Stimulated activated CD4-positive, alpha-beta T cell treated with anti-CD3 and anti-CD28 coated beads, Interleukin-15, amount 100 ng/mL, for 48 hours (primary cell): ENCODE data around the gene PXDC1.
A peak's percentile ranks its signal among the peaks of the same experiment; 100 is the strongest.
"Not testable (repeated sequence)": the region's sequence is repeated elsewhere in the genome, so short reads cannot be mapped to it uniquely, and the experiment has no call there.

ENCODE experiments used
- DNase-seq, 2 donors: peaks; one replicate each; pipeline ENCODE4 v3.0.0-alpha.2; 2020; ENCODE audit warnings: low read depth in 2 of 2

Gene PXDC1

DNA sequence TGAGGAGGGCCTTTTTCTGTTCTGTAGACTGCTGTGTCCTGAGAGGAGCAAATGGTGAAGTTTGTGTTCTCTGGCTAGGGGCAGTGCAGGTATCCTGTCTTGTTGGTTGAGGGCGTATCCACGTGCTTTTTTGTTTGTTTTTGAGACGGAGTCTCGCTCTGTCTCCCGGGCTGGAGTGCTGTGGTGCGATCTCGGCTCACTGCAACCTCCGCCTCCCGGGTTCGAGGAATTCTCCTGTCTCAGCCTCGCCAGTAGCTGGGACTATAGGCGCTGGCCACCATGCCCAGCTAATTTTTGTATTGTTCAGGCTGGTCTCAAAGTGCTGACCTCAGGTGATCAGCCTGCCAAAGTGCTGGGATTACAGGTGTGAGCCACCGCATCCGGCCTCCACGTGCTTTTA is 10.8 kb upstream of the PXDC1 start:
- no peak for DNase-seq

DNA sequence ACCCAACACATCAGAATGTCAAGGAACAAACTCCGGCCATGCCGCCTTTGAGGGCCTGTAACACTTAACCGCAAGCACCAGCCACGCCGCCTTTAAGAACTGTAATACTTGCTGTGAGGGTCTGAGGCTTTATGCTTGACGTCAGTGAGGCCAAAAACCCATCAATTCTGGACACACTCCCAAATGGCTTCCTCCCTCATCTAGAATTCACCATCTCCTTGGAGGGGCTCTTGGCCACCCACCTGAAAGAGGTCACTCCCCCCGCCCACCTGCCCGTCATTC is 10.4 kb upstream of the PXDC1 start:
- no peak for DNase-seq

DNA sequence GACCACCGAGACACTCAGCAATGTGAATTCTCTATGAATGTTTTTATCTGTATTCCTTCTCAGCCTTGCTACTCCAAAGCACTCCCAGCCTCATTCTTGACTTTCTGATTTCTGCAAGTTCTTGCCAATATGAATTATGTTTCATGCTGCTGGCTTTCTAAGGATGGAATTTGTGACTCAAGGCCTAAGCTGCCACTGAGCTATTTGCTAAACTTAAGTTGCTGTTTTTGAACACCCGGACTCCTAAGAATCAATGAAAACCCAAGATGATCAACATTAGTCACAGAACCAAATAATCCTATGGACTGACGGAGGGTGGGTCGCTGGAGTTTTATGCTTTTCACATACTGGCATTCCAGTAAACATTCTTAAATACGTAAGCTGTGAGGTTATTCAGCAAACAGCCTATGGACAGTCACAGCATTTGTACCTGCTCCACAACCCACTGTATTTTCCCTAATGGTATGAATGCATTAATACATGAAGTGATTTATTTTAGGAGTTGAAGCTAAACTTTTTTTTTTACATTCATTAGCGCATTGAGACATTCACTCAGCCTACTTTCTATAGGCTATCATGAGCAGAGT is 8.2 kb upstream of the PXDC1 start:
- DNase-seq: no peak

DNA sequence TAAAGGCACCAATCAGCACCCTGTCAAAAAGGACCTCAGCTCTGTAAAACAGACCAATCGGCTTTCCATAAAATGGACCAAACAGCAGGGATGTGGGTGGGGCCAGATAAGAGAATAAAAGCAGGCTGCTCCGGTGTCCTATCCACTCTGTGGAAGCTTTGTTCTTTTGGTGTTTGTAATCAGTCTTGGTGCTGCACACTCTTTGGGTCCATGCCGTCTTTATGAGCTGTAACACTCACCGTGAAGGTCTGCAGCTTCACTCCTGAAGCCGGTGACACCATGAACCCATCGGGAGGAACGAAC is 7.3 kb upstream of the PXDC1 start:
- DNase-seq: no peak

GRCh38 chr6:3757998-3758841 is 6.7 kb upstream of the PXDC1 start:
- DNase-seq: not testable (repeated sequence)

GRCh38 chr6:3757241-3757641 is 5.7 kb upstream of the PXDC1 start:
- no peak for DNase-seq

GRCh38 chr6:3756546-3756945 is 5.0 kb upstream of the PXDC1 start:
- no peak for DNase-seq

DNA sequence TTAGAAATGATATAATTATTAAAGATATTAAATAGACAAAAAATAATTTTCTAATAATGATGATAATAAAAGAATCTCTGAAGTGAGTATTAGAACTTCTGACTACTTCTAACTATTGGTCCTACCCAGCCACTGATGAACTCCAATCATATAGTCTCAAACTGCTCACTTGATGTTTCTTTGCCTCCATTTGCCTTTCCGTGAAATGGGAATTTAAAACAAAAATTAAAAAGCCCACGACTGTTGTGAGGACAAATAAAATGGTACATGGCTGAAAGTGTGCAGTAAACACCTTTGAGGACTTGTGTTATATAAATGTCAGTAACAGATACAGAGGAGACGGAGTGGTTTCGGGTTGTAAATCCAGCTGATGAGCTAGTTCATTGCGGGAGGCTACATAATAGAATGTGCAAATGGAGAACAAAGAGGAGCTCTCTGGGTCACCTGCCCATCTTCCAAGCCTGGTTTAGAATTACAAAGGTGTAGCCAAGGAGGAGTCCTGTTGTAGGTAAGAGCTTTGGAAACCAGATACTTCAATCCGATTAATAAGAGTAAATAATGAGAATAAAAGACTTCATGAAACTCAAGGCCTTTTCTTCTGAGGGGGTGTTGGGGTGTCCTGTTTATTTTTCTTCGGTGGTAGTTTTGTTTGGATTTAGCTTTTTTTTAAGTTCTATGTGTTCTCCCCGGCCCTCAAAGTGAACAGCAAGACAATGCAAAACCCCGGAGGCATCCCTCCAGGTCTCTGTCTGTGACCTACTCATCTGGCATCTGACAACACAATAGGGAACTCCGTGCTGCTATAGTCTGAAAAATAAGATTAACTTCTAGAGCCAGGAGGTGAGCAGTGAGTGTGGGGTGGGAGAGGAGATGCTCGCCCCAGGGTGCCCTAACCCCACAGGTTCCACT is 4.4 kb upstream of the PXDC1 start:
- DNase-seq: no peak

DNA sequence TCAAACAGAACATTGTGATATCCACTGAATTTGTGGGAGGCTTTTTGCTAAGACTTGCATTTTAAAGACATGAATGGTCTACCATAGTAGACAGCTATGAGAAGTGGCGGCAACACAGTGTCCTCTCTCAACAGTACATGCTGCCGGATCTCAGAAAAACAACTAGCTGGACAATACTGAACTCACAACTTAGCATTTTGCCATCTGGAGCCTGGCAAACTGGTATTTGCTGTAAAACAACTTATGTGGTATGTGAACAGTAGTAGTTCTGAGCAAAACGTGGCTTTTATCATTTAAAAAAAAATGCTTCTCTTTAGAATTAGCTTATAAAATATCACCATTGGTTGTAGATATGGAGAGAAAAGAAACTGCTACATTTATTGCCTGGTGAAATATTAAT is 3.3 kb upstream of the PXDC1 start:
- no peak for DNase-seq

DNA sequence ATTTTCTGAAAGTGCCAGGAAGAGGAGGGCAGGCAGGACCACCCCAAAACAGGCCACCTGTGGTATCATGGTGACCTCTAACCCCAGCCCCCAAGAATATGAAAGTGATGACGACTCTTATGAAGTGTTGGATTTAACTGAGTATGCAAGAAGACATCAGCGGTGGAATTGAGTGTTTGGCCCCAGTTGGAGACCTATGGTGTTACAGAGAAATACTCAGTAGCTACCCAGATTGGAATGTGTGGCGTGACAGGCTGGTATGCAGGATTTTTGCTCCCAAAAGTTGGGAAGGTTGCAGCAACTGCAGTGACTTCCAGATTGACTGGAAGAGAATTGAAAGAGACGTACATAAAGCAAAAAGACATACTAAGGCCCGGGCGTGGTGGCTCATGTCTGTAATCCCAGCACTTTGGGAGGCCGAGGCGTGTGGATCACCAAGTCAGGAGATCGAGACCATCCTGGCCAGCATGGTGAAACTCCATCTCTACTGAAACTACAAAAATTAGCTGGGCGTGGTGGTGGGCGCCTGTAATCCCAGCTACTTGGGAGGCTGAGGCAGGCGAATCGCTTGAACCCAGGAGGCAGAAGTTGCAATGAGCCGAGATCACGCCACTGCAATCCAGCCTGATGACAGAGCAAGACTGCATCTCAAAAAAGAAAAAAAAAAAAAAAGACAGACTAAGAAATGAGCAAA is 2.7 kb upstream of the PXDC1 start:
- DNase-seq: not testable (repeated sequence)

GRCh38 chr6:3753228-3753835 is 1.8 kb upstream of the PXDC1 start:
- DNase-seq: no peak

GRCh38 chr6:3752531-3753227 is 1.2 kb upstream of the PXDC1 start:
- DNase-seq: no peak

DNA sequence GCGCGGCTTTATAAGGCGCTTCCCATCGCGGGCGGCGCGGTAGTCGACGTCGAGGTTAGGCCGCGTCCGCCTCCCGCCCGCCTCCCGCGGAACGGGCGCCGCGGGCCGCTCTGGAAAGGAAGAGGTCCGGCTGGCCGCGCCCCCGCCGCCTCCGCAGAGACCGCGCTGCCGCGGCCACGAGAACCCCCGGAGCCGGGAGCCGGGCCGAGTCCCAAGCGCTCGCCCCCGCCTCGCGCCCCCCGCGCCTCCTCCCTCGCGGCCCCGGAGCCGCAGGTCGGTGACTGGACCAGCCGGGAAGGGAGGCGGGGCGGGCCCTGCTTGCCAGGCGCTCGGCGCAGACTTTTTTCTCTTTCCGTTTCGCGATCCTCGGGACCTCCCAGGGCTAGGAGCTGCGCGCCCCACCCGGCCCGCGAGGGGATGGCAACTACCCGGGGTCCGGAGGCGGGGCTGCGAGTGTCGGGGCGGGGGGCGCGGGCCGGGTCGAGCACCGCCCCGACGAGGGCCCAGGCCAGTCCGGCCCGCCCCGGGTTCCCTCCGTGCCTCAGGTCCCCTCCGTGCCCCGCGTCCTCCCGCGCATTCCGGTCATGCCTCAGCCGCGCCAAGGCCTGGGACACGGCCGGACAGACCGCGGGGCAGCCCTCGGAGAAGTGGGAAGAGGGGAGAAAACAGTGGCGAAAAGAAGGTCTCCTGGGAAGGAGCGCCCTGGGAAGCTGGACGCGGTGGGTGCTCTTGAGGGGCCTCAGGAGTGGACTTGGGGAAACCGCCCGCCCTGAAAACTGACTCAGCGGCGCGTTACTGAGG is 417 bp upstream of the PXDC1 start:
- peak; percentile 34 to 54 for DNase-seq

DNA sequence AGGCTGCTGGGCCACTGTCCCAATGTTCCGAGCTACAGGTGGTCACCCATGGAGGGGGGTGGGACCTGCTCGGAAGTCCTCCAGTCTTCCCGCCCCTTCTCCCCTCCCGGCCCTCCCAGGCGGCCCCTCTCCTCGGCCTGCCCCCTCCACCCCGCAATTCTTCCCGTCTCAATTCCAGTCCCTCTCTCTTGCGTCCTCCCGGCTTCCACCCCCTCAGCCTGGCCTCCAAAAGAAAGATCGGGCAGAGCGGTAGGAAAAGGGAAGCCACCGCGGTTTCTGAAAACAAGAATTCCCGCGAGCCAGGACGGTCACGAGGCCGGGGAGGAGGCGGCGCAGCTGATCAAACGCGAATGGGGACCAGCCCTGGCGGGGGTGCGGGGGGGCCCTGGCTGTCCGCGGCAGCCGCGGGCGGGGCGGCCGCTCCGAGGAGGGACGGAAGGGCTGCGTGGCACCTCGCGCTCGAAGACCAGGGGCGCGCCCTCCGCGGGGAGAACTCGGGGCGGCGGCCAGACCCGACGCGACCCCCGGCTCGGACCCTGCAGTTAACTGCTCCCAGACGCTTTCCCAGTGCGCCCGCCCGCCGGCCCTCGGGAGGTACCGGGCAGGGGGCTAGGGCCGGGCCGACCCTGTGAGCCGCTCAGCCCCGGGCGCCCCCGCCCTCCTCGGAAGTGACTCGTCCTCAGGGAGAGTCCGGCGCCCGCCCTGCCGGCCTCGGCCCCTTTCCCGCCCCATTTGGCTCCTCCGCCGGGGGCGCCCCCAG is 1.0 kb downstream of the PXDC1 start:
- no peak for DNase-seq

- DNase-seq: no peak
Observed at GRCh38 chr6:3749977-3750316, 1.6 kb downstream of the PXDC1 start.

DNA sequence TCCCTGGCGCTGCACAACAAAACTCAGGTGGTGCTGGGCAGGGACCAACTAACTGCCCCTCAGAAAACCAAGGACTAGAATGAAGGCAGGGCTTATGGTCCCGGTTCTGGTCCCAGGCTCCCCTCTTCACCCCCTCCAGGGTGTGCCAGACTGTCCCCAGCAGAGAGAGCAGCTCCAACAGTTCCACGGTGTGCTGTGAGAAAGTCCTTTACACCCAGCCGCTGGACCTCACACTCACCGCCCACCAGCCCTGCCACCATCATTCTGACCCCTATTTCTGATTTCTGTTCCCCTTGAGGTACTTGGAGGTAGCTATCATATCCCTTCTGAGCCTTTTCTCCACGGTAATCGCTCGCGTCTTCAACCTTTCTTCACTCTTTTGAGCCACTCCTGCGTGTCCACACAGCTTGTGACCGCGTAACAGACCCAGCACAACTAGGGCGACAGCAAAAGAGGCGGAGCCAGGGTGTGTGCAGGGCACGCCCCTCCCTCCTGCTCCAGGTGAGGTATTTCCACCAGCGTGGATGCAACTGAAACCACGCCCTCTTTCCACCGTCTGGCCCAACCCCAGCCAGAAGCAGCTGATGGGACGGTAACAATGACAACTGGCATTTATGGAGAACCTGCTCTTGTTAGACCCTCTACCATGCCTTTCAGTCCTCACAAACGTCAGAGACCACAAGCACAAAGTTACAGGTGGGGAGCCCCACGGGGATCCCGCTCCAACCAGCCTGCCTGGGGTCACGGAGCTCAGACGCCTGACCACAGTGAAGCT is 2.3 kb downstream of the PXDC1 start:
- no peak for DNase-seq

DNA sequence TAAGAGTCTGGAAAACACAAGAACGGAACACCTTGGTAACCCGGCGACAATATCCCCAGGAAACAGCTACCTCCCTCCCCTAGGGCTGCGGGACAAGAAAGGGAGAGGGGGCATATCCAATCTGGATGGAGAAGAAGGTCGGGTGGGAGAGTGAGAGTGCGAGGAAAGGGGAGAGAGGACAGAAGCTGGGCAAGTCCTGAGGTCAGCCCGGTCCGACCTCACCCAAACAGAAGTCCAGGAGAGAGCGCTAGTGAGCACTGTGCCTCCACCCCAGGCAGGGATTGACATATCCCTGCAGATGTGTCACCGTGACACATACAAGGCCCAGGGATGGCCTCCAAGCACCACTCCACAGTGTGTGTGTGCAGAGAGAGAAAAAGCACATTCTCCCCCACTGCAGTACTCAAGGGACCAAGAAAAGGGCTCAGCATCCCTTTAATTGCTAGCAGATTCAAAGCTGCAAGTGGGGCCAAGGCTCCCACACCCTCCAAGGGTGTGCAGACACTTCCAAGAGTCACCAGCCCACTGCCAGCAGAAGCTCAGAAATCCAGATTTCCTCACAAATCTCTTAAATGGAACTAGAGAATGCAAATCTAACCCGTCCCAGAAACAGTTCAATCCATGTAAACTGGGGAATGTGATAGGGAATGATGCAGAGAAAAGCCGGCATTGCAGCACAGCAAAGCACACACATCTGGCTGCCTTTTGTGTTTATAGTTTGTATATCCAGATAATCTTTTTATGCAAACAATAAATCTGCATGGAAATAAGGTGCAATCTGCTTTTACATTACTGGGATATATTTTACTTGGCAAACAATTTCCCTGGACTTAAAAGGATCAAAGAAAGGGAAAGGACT is 3.1 kb downstream of the PXDC1 start:
- DNase-seq: peak in 1 of 2 donors; percentile 19

DNA sequence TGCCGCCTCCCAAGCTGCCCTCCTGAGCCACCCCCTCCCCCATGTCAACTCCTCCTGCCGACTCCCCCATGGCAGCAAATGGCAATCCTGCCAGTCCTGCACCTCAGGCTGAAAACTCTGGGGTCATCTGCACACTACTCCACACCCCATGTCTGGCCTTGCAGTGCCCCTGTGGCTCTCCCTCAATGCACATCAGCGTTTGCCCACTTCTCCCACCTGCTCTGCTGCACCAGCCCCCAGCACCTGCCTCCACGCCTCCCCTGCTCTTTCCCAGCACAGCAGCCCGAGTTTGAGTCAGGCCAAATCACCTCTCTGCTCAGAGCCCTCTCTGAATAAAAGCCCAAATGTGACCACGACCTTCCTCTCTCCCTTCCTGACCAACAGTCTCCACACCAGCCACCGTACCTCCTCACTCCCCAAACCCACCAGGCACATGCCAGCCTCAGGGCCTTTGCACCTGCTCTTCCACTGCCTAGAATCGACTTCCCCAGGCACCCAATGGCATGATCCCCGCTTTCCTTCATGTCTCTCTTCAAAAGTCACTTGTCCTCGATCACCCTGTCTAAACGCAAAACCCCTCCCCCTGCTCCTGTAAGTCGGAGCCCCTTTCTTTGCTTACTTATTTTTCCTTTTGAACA is 4.3 kb downstream of the PXDC1 start:
- no peak for DNase-seq
